ENCODE data around the gene TARBP2.

TARBP2 gene

GRCh38 chr12:53497461-53497860 lies 3.6 kb upstream of the TARBP2 start:
- DNase-seq = no peak

GRCh38 chr12:53498235-53498630 lies 2.9 kb upstream of the TARBP2 start:
- DNase-seq = no peak

- DNase-seq = peak; percentile 73
Measured at GRCh38 chr12:53499266-53500141, 1.6 kb upstream of the TARBP2 start, which contains the start of gene MAP3K12. MAP3K12 (minus strand) TSS chr12:53499458; CDS start chr12:53487391, 12,067 bp downstream.

DNA sequence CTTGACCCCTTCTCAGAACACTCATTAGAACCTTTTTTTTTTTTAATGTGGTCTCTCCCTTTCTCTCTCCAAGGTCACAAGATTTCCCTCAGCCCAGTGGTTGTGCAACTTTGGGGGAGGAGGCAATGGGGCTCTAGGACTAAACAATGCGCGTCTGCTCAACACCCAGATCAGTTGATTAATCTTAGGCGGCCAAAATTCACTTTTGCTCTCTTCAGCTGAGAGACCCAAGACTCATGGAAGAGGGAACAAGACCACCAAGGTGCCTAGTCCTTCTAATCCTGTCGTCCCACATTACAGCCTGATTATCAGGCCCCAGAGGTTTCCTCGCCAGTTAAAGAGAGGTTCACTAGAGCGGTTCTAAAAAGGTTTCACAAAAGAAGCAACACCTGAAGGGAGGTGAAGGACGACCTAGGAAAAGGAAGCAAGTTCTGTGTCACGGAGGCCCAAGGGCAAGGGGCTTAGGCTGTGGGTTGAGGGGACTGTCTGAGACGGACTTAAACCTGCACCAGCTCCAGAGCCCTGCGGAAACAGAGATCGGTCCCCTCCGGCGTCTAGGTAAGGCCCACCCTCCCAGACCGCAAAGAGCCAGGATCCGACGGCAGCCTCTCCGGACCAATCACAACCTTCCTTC lies 824 bp upstream of the TARBP2 start:
- no peak for DNase-seq

GRCh38 chr12:53501615-53502181 lies 615 bp downstream of the TARBP2 start:
- DNase-seq = no peak

- DNase-seq = no peak
Measured at GRCh38 chr12:53502331-53502730, 1.2 kb downstream of the TARBP2 start.

DNA sequence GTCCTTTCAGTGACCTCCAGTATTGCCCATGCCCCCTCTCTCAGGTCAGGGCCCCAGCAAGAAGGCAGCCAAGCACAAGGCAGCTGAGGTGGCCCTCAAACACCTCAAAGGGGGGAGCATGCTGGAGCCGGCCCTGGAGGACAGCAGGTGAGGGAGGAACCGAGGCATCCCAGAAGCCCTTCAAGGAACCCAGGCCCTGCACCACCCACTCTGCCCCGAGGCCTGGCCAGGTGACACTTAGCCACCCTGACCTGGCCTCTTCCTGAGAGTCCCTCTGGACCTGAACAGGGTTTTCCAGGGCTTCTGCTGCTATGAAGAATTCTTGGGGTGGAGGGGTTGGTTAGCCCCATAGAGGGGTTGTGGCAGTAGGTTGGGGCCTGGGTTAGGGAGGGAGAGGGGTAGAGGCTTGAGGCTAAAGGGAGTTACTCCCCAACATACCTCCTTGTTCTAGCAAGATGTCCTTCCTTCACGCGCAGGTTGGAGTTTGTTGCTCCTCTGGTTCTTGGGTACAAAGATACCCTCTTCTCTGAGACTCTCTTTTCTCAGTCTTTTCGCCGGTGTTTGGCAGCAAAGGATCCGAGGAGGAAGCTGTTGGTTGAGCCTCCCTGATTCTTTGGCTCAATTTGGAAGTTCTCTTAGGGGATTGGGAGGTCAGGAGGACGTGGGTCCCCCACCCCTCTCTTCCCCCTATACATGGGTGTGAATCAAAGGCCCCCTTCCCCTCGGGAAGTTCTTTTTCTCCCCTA lies 2.1 kb downstream of the TARBP2 start:
- DNase-seq = no peak

DNA sequence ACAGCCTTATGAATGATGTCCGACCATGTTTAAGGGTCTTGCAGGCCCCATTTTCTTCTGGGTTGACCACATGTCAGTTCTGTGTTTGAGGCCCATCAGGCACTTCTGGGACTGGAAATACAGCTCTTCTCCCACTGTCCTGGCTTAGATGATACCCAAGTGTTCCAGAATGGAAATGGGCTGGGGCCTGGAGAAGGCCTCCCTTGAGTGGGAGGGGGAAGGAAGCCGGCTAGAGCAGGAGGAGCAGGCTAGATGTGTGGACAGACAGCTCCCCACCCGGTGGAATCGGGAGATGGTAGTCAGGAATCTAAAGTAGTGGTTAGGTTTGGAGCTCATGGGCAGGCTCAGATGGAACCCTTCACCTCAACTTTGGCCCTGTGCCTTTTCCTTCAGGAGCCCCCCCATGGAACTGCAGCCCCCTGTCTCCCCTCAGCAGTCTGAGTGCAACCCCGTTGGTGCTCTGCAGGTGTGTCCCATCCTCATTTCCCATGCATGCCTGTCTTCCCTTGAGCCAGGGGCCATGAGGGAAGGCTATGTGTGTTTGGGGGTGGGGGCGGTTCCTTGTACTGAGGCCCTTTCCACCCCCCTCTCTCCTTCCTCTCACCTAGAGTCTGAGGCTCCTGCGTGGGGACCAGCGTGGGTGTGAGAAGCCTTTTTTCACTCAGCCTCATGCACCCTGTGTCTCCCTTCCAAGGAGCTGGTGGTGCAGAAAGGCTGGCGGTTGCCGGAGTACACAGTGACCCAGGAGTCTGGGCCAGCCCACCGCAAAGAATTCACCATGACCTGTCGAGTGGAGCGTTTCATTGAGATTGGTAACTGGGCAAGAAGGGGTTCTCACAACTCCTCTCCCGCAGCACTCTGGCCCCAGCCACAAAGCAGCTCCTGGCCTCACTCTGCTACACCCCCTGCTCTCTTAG lies 3.2 kb downstream of the TARBP2 start:
- DNase-seq = no peak

- no peak for DNase-seq
Measured at GRCh38 chr12:53505086-53505485, 4.0 kb downstream of the TARBP2 start.

- DNase-seq = no peak
Measured at GRCh38 chr12:53505555-53506449, 4.7 kb downstream of the TARBP2 start.

DNA sequence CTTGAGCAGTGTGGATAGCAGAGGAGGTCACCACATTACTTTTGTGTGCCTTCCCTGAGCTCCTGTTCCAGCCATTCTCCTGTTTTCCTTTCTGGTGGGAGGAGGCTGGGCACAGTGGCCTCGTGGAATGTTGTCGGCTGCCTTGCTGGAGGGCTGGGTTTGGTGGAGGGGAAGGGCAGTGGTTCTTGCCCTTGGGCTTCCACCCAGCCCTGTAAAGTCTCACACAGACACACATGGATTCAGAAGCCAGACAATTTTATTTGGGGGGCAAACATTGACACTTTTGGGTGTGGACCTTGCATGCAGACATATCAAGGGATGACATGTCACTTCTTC lies 5.3 kb downstream of the TARBP2 start:
- no peak for DNase-seq

DNA sequence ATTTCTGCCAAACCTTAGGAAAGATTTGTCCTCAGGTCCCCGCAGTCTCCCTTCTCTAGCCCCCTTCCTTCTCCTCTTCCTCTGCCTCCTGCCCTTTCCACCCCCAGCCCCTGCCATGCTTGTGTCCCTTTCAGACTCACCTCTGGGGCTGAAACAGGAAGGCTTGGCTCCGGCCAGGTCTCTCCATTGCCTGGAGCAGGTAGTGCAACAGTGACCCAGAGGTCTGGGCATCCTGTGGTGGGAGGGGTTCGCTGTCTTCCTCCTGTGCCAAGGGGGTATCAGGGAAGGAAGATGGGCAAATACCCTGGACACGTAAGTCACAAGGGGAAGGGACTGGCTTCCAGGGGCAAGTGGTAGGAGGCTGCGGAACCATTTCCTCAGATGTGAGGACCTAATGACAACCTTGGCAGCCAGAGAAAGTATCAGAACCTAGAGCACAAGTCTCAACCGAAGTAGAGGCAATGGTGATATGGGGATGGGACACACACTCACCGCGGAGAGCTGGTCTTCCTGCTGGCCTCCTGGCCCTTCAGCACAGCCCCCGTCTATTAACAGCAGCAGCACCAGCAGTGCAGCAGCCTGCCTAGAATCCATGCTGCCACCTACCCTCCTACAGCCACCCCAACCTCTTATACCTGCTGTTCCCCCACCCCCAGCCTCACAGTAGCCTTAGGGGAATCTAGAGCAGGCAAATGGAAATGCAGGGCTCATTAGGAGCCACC lies 6.0 kb downstream of the TARBP2 start, which contains the start of gene NPFF:
TSS of gene NPFF (minus strand) at position 604 of the 722 bp plus-strand sequence. CDS start at position 594, 10 bp downstream.
- no peak for DNase-seq

GRCh38 chr12:53507603-53507885 lies 6.5 kb downstream of the TARBP2 start:
- DNase-seq = no peak

- DNase-seq = peak; percentile 72
Measured at GRCh38 chr12:53508534-53509170, 7.6 kb downstream of the TARBP2 start.

- no peak for DNase-seq
Measured at GRCh38 chr12:53510181-53510812, 9.2 kb downstream of the TARBP2 start.

DNA sequence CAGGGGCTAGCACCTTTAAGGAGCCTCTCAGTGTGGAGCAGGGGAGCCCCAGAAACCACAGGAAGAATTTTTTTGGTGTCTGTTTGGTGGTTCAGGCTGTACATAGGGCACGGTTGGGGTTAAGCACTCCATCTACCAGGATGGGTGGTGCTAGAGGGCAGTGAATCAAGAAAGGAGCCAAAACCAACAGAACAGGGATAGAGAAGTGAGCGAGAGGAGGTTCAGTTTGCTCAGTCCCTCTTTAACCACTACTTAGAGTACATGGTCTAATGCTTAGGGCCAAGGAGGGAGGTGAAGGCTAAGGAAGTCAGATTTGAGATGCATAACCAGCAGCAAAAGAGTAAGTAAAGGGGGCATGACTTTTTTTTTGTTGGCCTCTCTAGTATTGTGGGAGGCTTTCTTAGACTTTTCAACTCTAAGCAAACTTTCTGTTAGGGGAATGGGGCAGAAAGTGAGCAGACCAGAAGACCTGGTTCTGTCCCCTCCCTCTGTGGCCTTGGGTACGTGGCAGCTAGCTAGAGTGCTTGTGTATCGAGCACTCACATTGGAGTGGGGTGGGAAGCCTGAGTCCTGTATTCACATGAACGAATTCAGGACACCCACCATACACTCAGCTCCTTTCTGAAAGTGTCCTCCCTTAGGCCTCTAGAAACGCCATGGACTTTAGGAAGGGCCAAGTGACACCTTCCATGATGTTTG lies 12.8 kb downstream of the TARBP2 start:
- DNase-seq = no peak

DNA sequence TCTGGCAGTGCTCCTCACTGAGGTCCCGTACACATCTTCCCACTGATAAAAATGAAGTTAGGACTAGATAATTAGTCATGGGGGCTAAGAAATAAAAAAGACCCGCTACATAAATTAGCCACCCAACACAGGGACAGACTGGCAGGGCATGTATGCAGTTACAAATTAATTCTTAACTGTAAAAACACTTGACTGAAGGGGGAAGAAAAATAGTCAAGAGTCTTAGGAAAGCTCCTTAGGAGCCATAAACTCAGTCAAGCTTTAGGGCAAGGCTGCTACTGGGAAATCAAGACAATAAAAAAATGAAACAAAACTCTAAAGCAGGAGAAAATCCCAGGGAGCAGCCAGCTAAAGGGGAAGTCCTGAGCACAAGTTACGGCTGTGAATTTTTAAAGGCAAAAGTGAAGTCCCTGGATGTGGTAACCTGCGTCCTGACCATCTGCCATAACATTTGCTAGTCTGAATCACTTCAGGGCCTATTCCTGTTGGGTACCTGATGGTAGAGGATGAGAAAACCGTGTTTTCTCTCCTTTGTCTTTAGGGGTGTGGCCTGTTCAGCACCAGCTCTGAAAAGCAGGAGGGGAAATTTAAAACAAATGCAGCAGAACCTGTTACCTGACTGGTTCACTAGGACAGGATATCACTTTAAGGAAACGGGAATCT lies 13.7 kb downstream of the TARBP2 start:
- DNase-seq = no peak

- no peak for DNase-seq
Measured at GRCh38 chr12:53515291-53515680, 14.2 kb downstream of the TARBP2 start.
